PC-9 (cell line): Measurements from ENCODE around the gene PTPRM. TPM values are rescaled to one million over a fixed set of nuclear protein-coding genes. Genes with fewer than 3 reads are reported as not detected.

Experiments used
- BruUV-seq: library from RNA; stranded (reverse); fragments of 400-500 nt; replicated peaks from 2 replicates; lab custom pipeline; 2021; lab: Mats Ljungman, UMichigan
- CTCF ChIA-PET: fragments of 300-600 bp; sonication (Branson Sonifier 250); formaldehyde crosslinking; loops from one replicate; lab custom pipeline; 2022; ENCODE audit warnings: antibody characterized with exemption; lab: Charles Lee
- POLR2A ChIA-PET: fragments of 300-600 bp; sonication (Branson Sonifier 250); formaldehyde crosslinking; loops from one replicate; lab custom pipeline; 2022; ENCODE audit warnings: antibody characterized with exemption; ENCODE audit not compliant: unreplicated experiment; lab: Charles Lee
- DNase-seq, 2 experiments: peaks; one replicate each; pipeline versions ENCODE4 v3.0.0 to v3.0.0-alpha.2; 2015 to 2022; ENCODE audit warnings: mixed read lengths in 1 of 2
- H2AFZ ChIP-seq: fragments of 200-600 bp; sonication (generic); 2 replicates; pipeline ENCODE4 v1.8.1; 2017; ENCODE audit warnings: antibody characterized with exemption
- H3F3A ChIP-seq: fragments of 200-600 bp; sonication (generic); 2 replicates; pipeline ENCODE4 v1.8.1; 2017; ENCODE audit warnings: antibody characterized with exemption, mild to moderate bottlenecking, low read depth; ENCODE audit not compliant: insufficient read depth
- H3K27ac ChIP-seq: fragments of 200-600 bp; sonication (generic); 2 replicates; pipeline ENCODE4 v1.6.1; 2016; ENCODE audit warnings: mixed run types
- H3K27me3 ChIP-seq: fragments of 200-600 bp; sonication (generic); 2 replicates; pipeline ENCODE4 v1.6.1; 2016; ENCODE audit warnings: low read depth, mixed run types; ENCODE audit not compliant: insufficient read depth
- H3K36me3 ChIP-seq: fragments of 200-600 bp; sonication (generic); 2 replicates; pipeline ENCODE4 v1.6.1; 2016; ENCODE audit warnings: low read depth, mixed run types
- H3K4me1 ChIP-seq: fragments of 200-600 bp; sonication (generic); replicated peaks from 2 replicates; pipeline ENCODE4 v1.6.1; 2016; ENCODE audit warnings: mixed run types; ENCODE audit not compliant: insufficient read depth
- H3K4me2 ChIP-seq: fragments of 200-600 bp; sonication (generic); 2 replicates; pipeline ENCODE4 v1.6.1; 2017; ENCODE audit warnings: mixed run types
- H3K4me3 ChIP-seq: fragments of 200-600 bp; sonication (generic); 2 replicates; pipeline ENCODE4 v1.6.1; 2016; ENCODE audit warnings: mixed run types
- H3K79me2 ChIP-seq: fragments of 200-600 bp; sonication (generic); 2 replicates; pipeline ENCODE4 v1.6.1; 2017; ENCODE audit warnings: low read depth, mixed run types
- H3K9me2 ChIP-seq: fragments of 200-600 bp; sonication (generic); 2 replicates; pipeline ENCODE4 v1.8.1; 2017; ENCODE audit warnings: mild to moderate bottlenecking; ENCODE audit not compliant: insufficient read depth
- H3K9me3 ChIP-seq: fragments of 200-600 bp; sonication (generic); 2 replicates; pipeline ENCODE4 v1.8.1; 2016; ENCODE audit warnings: low read depth; ENCODE audit not compliant: insufficient read depth
- H4K20me1 ChIP-seq: fragments of 200-600 bp; sonication (generic); 2 replicates; pipeline ENCODE4 v1.8.1; 2017; ENCODE audit not compliant: insufficient read depth
- EZH2 ChIP-seq: fragments of 200-600 bp; sonication (generic); IDR thresholded peaks from 2 replicates; pipeline ENCODE4 v1.8.0; 2017; ENCODE audit warnings: antibody characterized with exemption, low read depth
- intact Hi-C: fragments of 100-400 bp; cut with micrococcal nuclease; formaldehyde crosslinking; loops from one replicate; pipeline ENCODE4 v1.10.0; 2022; ENCODE audit not compliant: unreplicated experiment
- total RNA-seq: library from RNA; stranded (reverse); gene quantifications from 2 replicates; pipeline ENCODE4 v1.2.3, GENCODE V29; 2021
- TF ChIP-seq, protein P1 (sequence below): fragments of 200-600 bp; sonication (generic); conservative IDR thresholded peaks from 2 replicates; pipeline ENCODE4 v1.6.1; 2017; ENCODE audit warnings: mixed run types, antibody characterized with exemption, mild to moderate bottlenecking, moderate library complexity

Gene PTPRM
- total RNA-seq, 1 experiment from 2014 or later = 32.5 TPM

DNA sequence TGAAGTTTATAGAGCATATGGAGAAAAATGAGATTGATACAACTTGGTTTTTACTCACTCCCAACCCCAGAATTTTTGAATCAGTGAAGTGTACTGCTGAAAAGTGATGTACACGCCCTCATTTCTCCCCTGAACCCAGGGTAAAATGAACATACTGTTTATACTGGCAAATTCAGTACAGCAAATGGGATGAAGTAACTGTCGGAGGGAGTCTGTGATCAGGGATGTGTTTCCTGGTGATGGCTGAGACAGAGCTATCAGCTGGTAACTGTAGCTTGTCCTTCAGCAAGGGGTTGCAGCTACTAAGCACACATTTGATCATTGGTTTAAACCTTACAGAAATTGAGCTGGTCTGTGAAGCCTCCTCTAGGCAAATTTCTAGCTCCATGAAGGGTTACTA lies 191.6 kb downstream of the PTPRM start:
- POLR2A ChIA-PET = no interaction called here
- no peak overlapping the region for H3K4me2 ChIP-seq
- no peak overlapping the region for H3K4me3 ChIP-seq
- BruUV-seq = no TSS peak
- H3K36me3 ChIP-seq = no peaks in the 10 kb centered on the region
- no peaks in the 10 kb centered on the region for H3K9me2 ChIP-seq
- no peaks in the 10 kb centered on the region for H3K79me2 ChIP-seq
- CTCF ChIA-PET = no interaction called here
- no peak for DNase-seq
- intact Hi-C loops = no loop called here
- no peak overlapping the region for H2AFZ ChIP-seq
- no peaks in the 10 kb centered on the region for H4K20me1 ChIP-seq
- H3K9me3 ChIP-seq = no peaks in the 10 kb centered on the region
- peaks cover 7% of the 10 kb centered on the region; the same call in 1 of the 2 replicates for H3K4me1 ChIP-seq
- H3K27me3 ChIP-seq = no peaks in the 10 kb centered on the region
- no peaks in the 10 kb centered on the region for H3F3A ChIP-seq
- TF ChIP-seq, protein P1, sequence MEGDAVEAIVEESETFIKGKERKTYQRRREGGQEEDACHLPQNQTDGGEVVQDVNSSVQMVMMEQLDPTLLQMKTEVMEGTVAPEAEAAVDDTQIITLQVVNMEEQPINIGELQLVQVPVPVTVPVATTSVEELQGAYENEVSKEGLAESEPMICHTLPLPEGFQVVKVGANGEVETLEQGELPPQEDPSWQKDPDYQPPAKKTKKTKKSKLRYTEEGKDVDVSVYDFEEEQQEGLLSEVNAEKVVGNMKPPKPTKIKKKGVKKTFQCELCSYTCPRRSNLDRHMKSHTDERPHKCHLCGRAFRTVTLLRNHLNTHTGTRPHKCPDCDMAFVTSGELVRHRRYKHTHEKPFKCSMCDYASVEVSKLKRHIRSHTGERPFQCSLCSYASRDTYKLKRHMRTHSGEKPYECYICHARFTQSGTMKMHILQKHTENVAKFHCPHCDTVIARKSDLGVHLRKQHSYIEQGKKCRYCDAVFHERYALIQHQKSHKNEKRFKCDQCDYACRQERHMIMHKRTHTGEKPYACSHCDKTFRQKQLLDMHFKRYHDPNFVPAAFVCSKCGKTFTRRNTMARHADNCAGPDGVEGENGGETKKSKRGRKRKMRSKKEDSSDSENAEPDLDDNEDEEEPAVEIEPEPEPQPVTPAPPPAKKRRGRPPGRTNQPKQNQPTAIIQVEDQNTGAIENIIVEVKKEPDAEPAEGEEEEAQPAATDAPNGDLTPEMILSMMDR = no peak
- TF ChIP-seq EZH2 = no peak
- no peak overlapping the region for H3K27ac ChIP-seq

DNA sequence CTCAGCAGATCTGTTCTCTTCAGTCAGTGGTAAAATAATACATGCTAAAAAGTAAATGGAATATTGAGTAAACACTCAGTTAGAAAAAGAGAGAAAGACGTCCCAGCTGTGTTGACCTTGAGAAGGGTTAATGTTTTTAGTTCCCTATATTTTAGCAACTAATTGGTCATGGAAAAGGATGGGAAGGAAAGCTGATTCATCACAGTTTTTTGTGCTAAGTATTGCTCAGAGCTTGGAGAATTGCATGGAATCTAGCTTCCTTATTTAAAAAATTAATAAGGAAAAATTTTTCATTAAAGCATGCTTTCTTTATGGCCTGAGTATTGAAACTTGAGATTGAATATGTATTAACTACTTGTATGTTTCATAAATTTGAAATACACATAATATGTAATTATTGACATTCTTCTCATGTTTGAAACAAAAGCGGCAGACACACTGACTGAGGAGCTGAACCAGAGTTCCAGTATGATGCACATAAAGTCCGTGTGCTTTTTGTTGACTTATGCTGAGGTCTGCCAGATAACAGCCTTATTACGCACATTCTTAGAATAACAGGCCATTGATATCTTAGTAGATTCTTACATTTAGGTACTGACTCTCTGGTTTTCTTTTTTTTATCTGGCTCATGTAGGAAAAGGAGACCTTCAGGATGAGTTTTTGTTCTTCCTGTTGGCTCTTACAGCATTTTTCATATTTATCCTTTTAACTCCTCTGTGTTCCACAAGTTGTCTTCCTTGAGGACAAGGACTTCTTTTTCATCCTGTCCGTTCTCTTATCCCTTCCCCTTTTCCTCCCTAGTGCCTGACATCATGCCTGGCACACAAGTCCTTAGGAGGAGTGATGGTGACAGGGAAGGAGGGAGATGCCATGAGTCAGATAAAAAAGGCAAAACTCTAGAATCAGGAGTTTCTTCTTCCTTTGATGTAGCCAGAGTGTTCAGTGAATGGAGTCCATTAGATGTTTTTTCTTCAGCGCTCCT lies 194.1 kb downstream of the PTPRM start:
- TF ChIP-seq, protein P1 = no peak
- no peak for TF ChIP-seq EZH2
- no peaks in the 10 kb centered on the region for H3F3A ChIP-seq
- no peaks in the 10 kb centered on the region for H3K9me3 ChIP-seq
- no peaks in the 10 kb centered on the region for H3K36me3 ChIP-seq
- POLR2A ChIA-PET = no interaction called here
- H3K27ac ChIP-seq = no peak overlapping the region
- H3K27me3 ChIP-seq = no peaks in the 10 kb centered on the region
- H4K20me1 ChIP-seq = no peaks in the 10 kb centered on the region
- CTCF ChIA-PET = no interaction called here
- H3K4me1 ChIP-seq = peaks cover 7% of the 10 kb centered on the region; the same call in 1 of the 2 replicates
- DNase-seq = no peak
- no peak overlapping the region for H3K4me2 ChIP-seq
- no peak overlapping the region for H2AFZ ChIP-seq
- intact Hi-C loops = no loop called here
- no peaks in the 10 kb centered on the region for H3K79me2 ChIP-seq
- no TSS peak for BruUV-seq
- H3K9me2 ChIP-seq = no peaks in the 10 kb centered on the region
- H3K4me3 ChIP-seq = no peak overlapping the region

DNA sequence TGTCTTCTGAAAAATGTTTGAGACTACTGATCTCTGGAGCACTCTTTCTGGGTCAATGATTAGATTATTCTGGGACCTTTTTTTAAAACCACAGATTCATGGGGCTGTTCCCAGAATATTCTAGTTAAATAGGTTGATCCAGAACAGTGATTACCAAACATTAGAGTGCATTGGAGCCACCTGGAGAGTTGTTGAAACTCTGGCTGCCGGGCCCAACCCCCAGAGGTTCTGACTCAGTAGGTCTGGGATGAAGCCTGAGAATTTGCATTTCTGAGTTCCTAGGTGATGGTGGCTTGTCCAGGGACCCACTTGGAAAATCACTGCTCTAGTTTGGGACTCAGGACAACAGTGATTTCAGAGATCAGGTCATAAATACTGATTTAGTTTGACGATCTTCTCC lies 197.3 kb downstream of the PTPRM start:
- Histone ChIP-seq H3F3A (no peaks in the 10 kb centered on the region), H3K27me3 (no peaks in the 10 kb centered on the region), H3K79me2 (no peaks in the 10 kb centered on the region), H3K36me3 (no peaks in the 10 kb centered on the region), H4K20me1 (no peaks in the 10 kb centered on the region), H3K4me2 (no peak overlapping the region), H3K9me2 (no peaks in the 10 kb centered on the region), H2AFZ (no peak overlapping the region), H3K4me3 (no peak overlapping the region), H3K9me3 (no peaks in the 10 kb centered on the region), H3K27ac (no peak overlapping the region), H3K4me1 (no peaks in the 10 kb centered on the region)
- POLR2A ChIA-PET = no interaction called here
- BruUV-seq = no TSS peak
- CTCF ChIA-PET = no interaction called here
- no peak for DNase-seq
- TF ChIP-seq, protein P1 = no peak
- no peak for TF ChIP-seq EZH2
- intact Hi-C loops = no loop called here
